ENCODE measurements around the gene ZNF384.

- TF ChIP-seq, protein P1, sequence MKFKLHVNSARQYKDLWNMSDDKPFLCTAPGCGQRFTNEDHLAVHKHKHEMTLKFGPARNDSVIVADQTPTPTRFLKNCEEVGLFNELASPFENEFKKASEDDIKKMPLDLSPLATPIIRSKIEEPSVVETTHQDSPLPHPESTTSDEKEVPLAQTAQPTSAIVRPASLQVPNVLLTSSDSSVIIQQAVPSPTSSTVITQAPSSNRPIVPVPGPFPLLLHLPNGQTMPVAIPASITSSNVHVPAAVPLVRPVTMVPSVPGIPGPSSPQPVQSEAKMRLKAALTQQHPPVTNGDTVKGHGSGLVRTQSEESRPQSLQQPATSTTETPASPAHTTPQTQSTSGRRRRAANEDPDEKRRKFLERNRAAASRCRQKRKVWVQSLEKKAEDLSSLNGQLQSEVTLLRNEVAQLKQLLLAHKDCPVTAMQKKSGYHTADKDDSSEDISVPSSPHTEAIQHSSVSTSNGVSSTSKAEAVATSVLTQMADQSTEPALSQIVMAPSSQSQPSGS (IDR thresholded peaks at IDR 0.05; ENCODE audit: low read length) = no peak
- TF ChIP-seq POLR2AphosphoS2 (IDR thresholded peaks at IDR 0.05; ENCODE audit: low read depth, low read length) (no peak), CTCF (IDR thresholded peaks at IDR 0.05 in 2 of 3, conservative IDR thresholded peaks at IDR 0.05 in 1 of 3; ENCODE audit: control insufficient read depth in 2 of 3, extremely low read depth in 1 of 3, insufficient read depth in 1 of 3, low read depth in 3 of 3, low read length in 3 of 3) (no peak), MTA2 (IDR thresholded peaks at IDR 0.05; ENCODE audit: low read depth) (no peak), GABPA (IDR thresholded peaks at IDR 0.05; ENCODE audit: low read depth) (no peak), IRF4 (IDR thresholded peaks at IDR 0.05; ENCODE audit: low read depth, low read length) (no peak), SMAD1 (IDR thresholded peaks at IDR 0.05; ENCODE audit: low read depth, partially characterized antibody) (no peak), SIN3A (IDR thresholded peaks at IDR 0.05; ENCODE audit: low read depth, low read length) (no peak), SIX5 (IDR thresholded peaks at IDR 0.05; ENCODE audit: low read depth, low read length, severe bottlenecking) (no peak), POLR2AphosphoS5 (IDR thresholded peaks at IDR 0.05; ENCODE audit: low read length) (no peak)
- TF ChIP-seq, protein P2, sequence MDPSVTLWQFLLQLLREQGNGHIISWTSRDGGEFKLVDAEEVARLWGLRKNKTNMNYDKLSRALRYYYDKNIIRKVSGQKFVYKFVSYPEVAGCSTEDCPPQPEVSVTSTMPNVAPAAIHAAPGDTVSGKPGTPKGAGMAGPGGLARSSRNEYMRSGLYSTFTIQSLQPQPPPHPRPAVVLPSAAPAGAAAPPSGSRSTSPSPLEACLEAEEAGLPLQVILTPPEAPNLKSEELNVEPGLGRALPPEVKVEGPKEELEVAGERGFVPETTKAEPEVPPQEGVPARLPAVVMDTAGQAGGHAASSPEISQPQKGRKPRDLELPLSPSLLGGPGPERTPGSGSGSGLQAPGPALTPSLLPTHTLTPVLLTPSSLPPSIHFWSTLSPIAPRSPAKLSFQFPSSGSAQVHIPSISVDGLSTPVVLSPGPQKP (IDR thresholded peaks at IDR 0.05; ENCODE audit: low read depth, low read length) = no peak
Observed at GRCh38 chr12:6722863-6723262, 33.7 kb upstream of the ZNF384 start.
